ENCODE measurements around the gene ACR.

DNA sequence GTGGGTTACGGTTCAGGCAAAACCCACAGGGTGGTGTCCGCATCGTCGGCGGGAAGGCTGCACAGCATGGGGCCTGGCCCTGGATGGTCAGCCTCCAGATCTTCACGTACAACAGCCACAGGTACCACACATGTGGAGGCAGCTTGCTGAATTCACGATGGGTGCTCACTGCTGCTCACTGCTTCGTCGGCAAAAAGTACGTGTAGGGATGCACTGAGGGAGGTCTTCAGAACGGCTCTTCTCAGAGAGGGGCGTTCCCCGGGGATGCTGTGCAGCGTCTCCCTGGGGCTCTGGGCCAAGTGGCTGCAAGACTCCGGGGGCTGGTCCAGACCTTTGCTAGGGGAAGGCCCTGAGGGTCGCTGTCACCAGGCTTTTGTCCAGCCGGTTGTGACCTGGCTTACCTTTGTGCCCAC, 1.3 kb downstream of the ACR start:
- TF ChIP-seq, protein P1, sequence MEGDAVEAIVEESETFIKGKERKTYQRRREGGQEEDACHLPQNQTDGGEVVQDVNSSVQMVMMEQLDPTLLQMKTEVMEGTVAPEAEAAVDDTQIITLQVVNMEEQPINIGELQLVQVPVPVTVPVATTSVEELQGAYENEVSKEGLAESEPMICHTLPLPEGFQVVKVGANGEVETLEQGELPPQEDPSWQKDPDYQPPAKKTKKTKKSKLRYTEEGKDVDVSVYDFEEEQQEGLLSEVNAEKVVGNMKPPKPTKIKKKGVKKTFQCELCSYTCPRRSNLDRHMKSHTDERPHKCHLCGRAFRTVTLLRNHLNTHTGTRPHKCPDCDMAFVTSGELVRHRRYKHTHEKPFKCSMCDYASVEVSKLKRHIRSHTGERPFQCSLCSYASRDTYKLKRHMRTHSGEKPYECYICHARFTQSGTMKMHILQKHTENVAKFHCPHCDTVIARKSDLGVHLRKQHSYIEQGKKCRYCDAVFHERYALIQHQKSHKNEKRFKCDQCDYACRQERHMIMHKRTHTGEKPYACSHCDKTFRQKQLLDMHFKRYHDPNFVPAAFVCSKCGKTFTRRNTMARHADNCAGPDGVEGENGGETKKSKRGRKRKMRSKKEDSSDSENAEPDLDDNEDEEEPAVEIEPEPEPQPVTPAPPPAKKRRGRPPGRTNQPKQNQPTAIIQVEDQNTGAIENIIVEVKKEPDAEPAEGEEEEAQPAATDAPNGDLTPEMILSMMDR (IDR thresholded peaks at IDR 0.05; ENCODE audit: insufficient read depth, low read length, poor library complexity, severe bottlenecking) = no peak
- no peak for TF ChIP-seq EZH2phosphoT487 (conservative IDR thresholded peaks at IDR 0.05; ENCODE audit: low read length)
